VCaP (cell line): ENCODE data around the gene STARD3NL.

Experiments used
- H3K27ac ChIP-seq: fragments of 450-650 bp; 2 replicates; pipeline ENCODE4 v1.5.1; 2017
- CTCF ChIP-seq: fragments of 450-650 bp; conservative IDR thresholded peaks from 2 replicates; pipeline ENCODE4 v1.5.1; 2017; ENCODE audit warnings: mild to moderate bottlenecking, moderate library complexity

Gene STARD3NL

GRCh38 chr7:38185395-38186307, 7.6 kb downstream of the STARD3NL start:
- TF ChIP-seq CTCF = no peak
- H3K27ac ChIP-seq = peak overlapping the region; percentile 52

GRCh38 chr7:38186593-38187314, 8.7 kb downstream of the STARD3NL start:
- peak overlapping the region; percentile 52 for H3K27ac ChIP-seq
- TF ChIP-seq CTCF = no peak

- no peak for TF ChIP-seq CTCF
- H3K27ac ChIP-seq = no peak overlapping the region
Measured at GRCh38 chr7:38187794-38188440, 9.9 kb downstream of the STARD3NL start.

- no peak for TF ChIP-seq CTCF
- H3K27ac ChIP-seq = no peak overlapping the region
Measured at GRCh38 chr7:38189231-38189938, 11.3 kb downstream of the STARD3NL start.

GRCh38 chr7:38190011-38190410, 12.0 kb downstream of the STARD3NL start:
- no peak overlapping the region for H3K27ac ChIP-seq
- TF ChIP-seq CTCF = no peak

GRCh38 chr7:38191791-38192190, 13.7 kb downstream of the STARD3NL start:
- H3K27ac ChIP-seq = no peak overlapping the region

More at GRCh38 chr7:38191791-38192190, 13.7 kb downstream of the STARD3NL start:
- no peak for TF ChIP-seq CTCF
